OCI-LY7 (cell line): Measurements from ENCODE around the gene GPN1. TPM values are rescaled to one million over a fixed set of nuclear protein-coding genes. Genes with fewer than 3 reads are reported as not detected.

Experiments
- BruUV-seq: library from RNA; stranded (reverse); fragments of 400-500 nt; replicated peaks from 2 replicates; lab custom pipeline; 2021; lab: Mats Ljungman, UMichigan
- CTCF ChIA-PET: fragments of 300-600 bp; sonication (Branson Sonifier 250); formaldehyde crosslinking; loops from one replicate; lab custom pipeline; 2022; ENCODE audit warnings: antibody characterized with exemption; ENCODE audit not compliant: unreplicated experiment; lab: Charles Lee
- POLR2A ChIA-PET: fragments of 300-600 bp; sonication (Branson Sonifier 250); formaldehyde crosslinking; loops from one replicate; lab custom pipeline; 2022; ENCODE audit warnings: antibody characterized with exemption; lab: Charles Lee
- DNase-seq: peaks from one replicate; pipeline ENCODE4 v3.0.0-alpha.2; 2015; ENCODE audit warnings: low spot score
- H2AFZ ChIP-seq: fragments of 200-600 bp; sonication (generic), shearing (Covaris generic); 2 replicates; pipeline ENCODE4 v1.6.1; 2014; ENCODE audit warnings: mild to moderate bottlenecking, antibody characterized with exemption, low read length, moderate library complexity
- H3K27ac ChIP-seq: fragments of 200-600 bp; sonication (generic); 2 replicates; pipeline ENCODE4 v1.5.1; 2014; ENCODE audit warnings: mixed run types, low read depth, mild to moderate bottlenecking, moderate library complexity, low read length, inconsistent platforms; ENCODE audit not compliant: poor library complexity, severe bottlenecking
- H3K36me3 ChIP-seq: fragments of 200-600 bp; sonication (generic); 2 replicates; pipeline ENCODE4 v1.6.1; 2014; ENCODE audit warnings: mild to moderate bottlenecking, antibody characterized with exemption, low read length, moderate library complexity, mixed read lengths; ENCODE audit not compliant: insufficient read depth
- H3K4me1 ChIP-seq: fragments of 200-600 bp; sonication (generic); 2 replicates; pipeline ENCODE4 v1.5.1; 2014; ENCODE audit warnings: mild to moderate bottlenecking, low read length; ENCODE audit not compliant: insufficient read depth, poor library complexity, severe bottlenecking
- H3K4me2 ChIP-seq: fragments of 200-600 bp; sonication (generic); 2 replicates; pipeline ENCODE4 v1.6.1; 2014; ENCODE audit warnings: mild to moderate bottlenecking, low read length
- H3K4me3 ChIP-seq: fragments of 200-600 bp; sonication (generic); 2 replicates; pipeline ENCODE4 v1.5.1; 2014; ENCODE audit warnings: mild to moderate bottlenecking, low read depth, low read length; ENCODE audit not compliant: poor library complexity, severe bottlenecking
- H3K79me2 ChIP-seq: fragments of 200-600 bp; sonication (generic); 2 replicates; pipeline ENCODE4 v1.6.1; 2016; ENCODE audit warnings: low read depth, mild to moderate bottlenecking, low read length, moderate library complexity, mixed read lengths; ENCODE audit not compliant: insufficient read depth
- H3K9me2 ChIP-seq: fragments of 200-600 bp; sonication (generic); 2 replicates; pipeline ENCODE4 v1.6.1; 2016; ENCODE audit warnings: mild to moderate bottlenecking, low read length, mixed read lengths; ENCODE audit not compliant: insufficient read depth
- H3K9me3 ChIP-seq: fragments of 200-600 bp; sonication (generic); 2 replicates; pipeline ENCODE4 v1.6.1; 2014; ENCODE audit warnings: mild to moderate bottlenecking, mixed run types, low read length, mixed read lengths
- H4K20me1 ChIP-seq: fragments of 200-600 bp; sonication (generic); 2 replicates; pipeline ENCODE4 v1.6.1; 2014; ENCODE audit warnings: mild to moderate bottlenecking, antibody characterized with exemption, low read length, moderate library complexity, mixed read lengths; ENCODE audit not compliant: insufficient read depth
- EZH2phosphoT487 ChIP-seq: fragments of 200-600 bp; sonication (generic); IDR thresholded peaks from 2 replicates; pipeline ENCODE4 v1.6.1; 2018; ENCODE audit warnings: low read depth, borderline replicate concordance, mild to moderate bottlenecking, mixed run types, antibody characterized with exemption, low read length, moderate library complexity, mixed read lengths
- intact Hi-C: fragments of 100-400 bp; cut with micrococcal nuclease; formaldehyde crosslinking; loops from one replicate; pipeline ENCODE4 v1.10.0; 2022; ENCODE audit not compliant: unreplicated experiment
- total RNA-seq, 2 experiments: library from RNA; depleted of rRNA in 1 of 2; stranded (reverse); fragments of >200 nt in 1 of 2; shearing (Covaris generic) in 1 of 2; gene quantifications; 2 replicates each; pipeline ENCODE4 v1.2.3, GENCODE V29; 2014 to 2022
- TF ChIP-seq, protein P1 (sequence below): fragments of 200-600 bp; sonication (generic); conservative IDR thresholded peaks from 2 replicates; pipeline ENCODE4 v1.5.1; 2014; ENCODE audit warnings: mild to moderate bottlenecking, antibody characterized with exemption, low read length, moderate library complexity, mixed read lengths

The GPN1 gene
- total RNA-seq, 2 experiments from 2014 or later = 31.1 to 36.6 TPM

DNA sequence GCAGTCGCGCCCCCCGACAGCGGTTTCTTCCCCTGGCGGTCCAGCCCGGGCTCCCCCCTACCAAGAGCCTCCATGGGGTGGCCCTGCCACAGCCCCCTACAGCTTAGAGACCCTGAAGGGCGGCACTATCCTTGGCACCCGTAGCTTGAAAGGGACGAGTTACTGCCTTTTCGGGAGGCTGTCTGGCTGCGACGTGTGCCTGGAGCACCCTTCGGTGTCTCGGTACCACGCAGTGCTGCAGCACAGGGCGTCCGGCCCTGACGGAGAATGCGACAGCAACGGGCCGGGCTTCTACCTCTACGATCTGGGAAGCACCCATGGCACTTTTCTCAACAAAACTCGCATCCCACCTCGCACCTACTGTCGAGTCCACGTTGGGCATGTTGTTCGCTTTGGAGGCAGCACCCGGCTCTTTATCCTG is 35.3 kb downstream of the GPN1 start:
- intact Hi-C loops = loop anchor here (10.0 kb wide), 1 partner anchor 259 kb away; the partner anchor contains the start of gene PPM1G
- POLR2A ChIA-PET = interaction anchor here (0.6 to 1.4 kb wide), 5 partner anchors 10 to 236 kb away, joined by 3 to 4 read pairs (median 3); no protein-coding TSS in a partner anchor

DNA sequence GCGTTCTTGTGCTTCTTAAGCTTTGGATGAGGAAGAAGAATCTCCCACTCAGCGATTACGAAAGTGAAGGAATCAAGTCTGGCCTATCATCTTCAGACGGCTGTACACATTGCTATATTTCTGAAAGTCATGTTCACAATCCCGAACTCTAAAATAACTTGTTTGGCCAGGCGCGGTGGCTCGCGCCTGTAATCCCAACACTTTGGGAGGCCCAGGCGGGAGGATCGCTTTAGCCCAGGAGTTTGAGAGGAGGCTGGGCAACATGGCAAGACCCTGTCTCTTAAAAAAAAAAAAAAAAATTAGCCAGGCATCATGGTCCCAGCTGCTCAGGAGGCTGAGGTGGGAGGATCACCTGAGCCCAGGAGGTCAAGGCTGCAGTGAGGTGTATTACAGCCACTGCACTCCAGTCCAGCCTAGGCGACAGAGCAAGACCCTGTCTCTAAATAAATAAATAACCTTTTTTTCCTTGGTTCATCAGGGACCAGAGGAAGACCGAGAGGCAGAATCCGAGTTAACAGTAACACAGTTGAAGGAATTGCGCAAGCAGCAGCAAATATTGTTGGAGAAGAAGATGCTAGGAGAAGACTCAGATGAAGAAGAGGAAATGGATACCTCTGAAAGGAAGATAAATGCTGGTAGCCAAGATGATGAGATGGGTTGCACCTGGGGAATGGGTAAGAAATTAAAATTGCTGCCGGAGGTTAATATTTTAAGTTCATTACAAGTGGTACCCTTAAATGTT is 35.9 kb downstream of the GPN1 start:
- Histone ChIP-seq H3K4me2 (peak overlapping the region; percentile 81), H3K36me3 (peaks cover 45% of the 10 kb centered on the region), H3K9me3 (no peaks in the 10 kb centered on the region), H3K27ac (no peak overlapping the region), H2AFZ (peak overlapping the region; percentile 93), H3K9me2 (no peaks in the 10 kb centered on the region), H3K4me1 (peaks cover 23% of the 10 kb centered on the region), H3K79me2 (peaks cover 34% of the 10 kb centered on the region), H3K4me3 (peak overlapping the region; percentile 93), H4K20me1 (no peaks in the 10 kb centered on the region)
- DNase-seq = no peak
- CTCF ChIA-PET = no interaction called here
- POLR2A ChIA-PET = interaction anchor here (0.6 to 1.5 kb wide), 3 partner anchors 18 to 311 kb away, joined by 3 to 6 read pairs (median 3); no protein-coding TSS in a partner anchor
- TF ChIP-seq, protein P1, sequence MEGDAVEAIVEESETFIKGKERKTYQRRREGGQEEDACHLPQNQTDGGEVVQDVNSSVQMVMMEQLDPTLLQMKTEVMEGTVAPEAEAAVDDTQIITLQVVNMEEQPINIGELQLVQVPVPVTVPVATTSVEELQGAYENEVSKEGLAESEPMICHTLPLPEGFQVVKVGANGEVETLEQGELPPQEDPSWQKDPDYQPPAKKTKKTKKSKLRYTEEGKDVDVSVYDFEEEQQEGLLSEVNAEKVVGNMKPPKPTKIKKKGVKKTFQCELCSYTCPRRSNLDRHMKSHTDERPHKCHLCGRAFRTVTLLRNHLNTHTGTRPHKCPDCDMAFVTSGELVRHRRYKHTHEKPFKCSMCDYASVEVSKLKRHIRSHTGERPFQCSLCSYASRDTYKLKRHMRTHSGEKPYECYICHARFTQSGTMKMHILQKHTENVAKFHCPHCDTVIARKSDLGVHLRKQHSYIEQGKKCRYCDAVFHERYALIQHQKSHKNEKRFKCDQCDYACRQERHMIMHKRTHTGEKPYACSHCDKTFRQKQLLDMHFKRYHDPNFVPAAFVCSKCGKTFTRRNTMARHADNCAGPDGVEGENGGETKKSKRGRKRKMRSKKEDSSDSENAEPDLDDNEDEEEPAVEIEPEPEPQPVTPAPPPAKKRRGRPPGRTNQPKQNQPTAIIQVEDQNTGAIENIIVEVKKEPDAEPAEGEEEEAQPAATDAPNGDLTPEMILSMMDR = no peak
- no peak for TF ChIP-seq EZH2phosphoT487
- intact Hi-C loops = loop anchor here (10.0 kb wide), 1 partner anchor 260 kb away; the partner anchor contains the start of gene PPM1G
- no TSS peak for BruUV-seq

More for the DNA sequence above, 35.3 kb downstream of the GPN1 start:
- Histone ChIP-seq H3K4me1 (peaks cover 23% of the 10 kb centered on the region), H4K20me1 (no peaks in the 10 kb centered on the region), H3K27ac (peak overlapping the region; percentile 89), H3K36me3 (peaks cover 47% of the 10 kb centered on the region), H3K79me2 (peaks cover 34% of the 10 kb centered on the region), H3K4me3 (peak overlapping the region; percentile 93), H3K9me2 (no peaks in the 10 kb centered on the region), H2AFZ (peak overlapping the region; percentile 93), H3K4me2 (peak overlapping the region; percentile 81), H3K9me3 (no peaks in the 10 kb centered on the region)
- no peak for DNase-seq
- CTCF ChIA-PET = no interaction called here
- TF ChIP-seq, protein P1 = 0 out of 2 replicates have a peak, but pooled peaks have one; percentile 13
- no peak for TF ChIP-seq EZH2phosphoT487
- BruUV-seq = TSS peak; percentile 90

DNA sequence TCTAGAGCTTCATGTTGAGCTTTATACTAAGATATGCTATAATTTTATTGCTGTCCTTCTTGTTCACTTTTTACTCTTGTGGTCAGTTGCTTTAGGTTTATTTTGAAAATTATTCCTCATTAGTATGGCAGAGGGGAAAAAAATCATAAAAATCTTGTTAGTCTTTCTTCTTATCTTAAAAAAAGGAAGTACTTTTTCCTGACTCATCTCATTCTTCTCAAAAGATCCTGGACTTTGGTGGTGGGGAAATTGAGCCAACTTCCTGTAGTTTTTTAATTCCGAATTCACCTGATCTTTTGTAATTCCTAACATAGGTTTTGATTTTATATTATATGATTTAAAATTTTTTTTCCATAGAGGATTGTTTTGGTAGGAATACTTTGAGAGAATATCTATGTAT is 38.6 kb downstream of the GPN1 start:
- Histone ChIP-seq H3K4me1 (peaks cover 20% of the 10 kb centered on the region), H3K79me2 (peaks cover 26% of the 10 kb centered on the region), H2AFZ (no peak overlapping the region), H3K36me3 (peaks cover 38% of the 10 kb centered on the region), H3K4me2 (no peak overlapping the region), H4K20me1 (no peaks in the 10 kb centered on the region), H3K4me3 (no peak overlapping the region), H3K27ac (no peak overlapping the region), H3K9me2 (no peaks in the 10 kb centered on the region), H3K9me3 (no peaks in the 10 kb centered on the region)
- no peak for TF ChIP-seq EZH2phosphoT487
- TF ChIP-seq, protein P1 = no peak
- intact Hi-C loops = loop anchor here (10.0 kb wide), 1 partner anchor 263 kb away; the partner anchor contains the start of gene PPM1G
- no TSS peak for BruUV-seq
- no peak for DNase-seq
- POLR2A ChIA-PET = no interaction called here
- CTCF ChIA-PET = no interaction called here
